Osteoblast (primary cell): Measurements from ENCODE around the gene SELENOP. TPM values are rescaled to one million over a fixed set of nuclear protein-coding genes. Genes with fewer than 3 reads are reported as not detected.

Experiments used
- DNase-seq: peaks from one replicate; pipeline ENCODE4 v3.0.0; 2011; ENCODE audit warnings: low spot score, mixed read lengths; ENCODE audit not compliant: insufficient read length; ENCODE audit errors: missing footprints
- H2AFZ ChIP-seq: 2 replicates; pipeline ENCODE4 v1.6.0; 2011; ENCODE audit warnings: mild to moderate bottlenecking, low read length
- H3K27ac ChIP-seq: 2 replicates; pipeline ENCODE4 v1.5.1; 2011; ENCODE audit warnings: mild to moderate bottlenecking, low read depth, low read length, moderate library complexity
- H3K27me3 ChIP-seq: 2 replicates; pipeline ENCODE4 v1.6.0; 2012; ENCODE audit warnings: mild to moderate bottlenecking, control low read depth, inconsistent platforms, low read length, moderate library complexity; ENCODE audit not compliant: insufficient read depth
- H3K36me3 ChIP-seq: 2 replicates; pipeline ENCODE4 v1.5.1; 2011; ENCODE audit warnings: mild to moderate bottlenecking, low read length, control low read depth, moderate library complexity; ENCODE audit not compliant: insufficient read depth
- H3K4me1 ChIP-seq: 2 replicates; pipeline ENCODE4 v1.5.1; 2011; ENCODE audit warnings: mild to moderate bottlenecking, low read length, control low read depth, moderate library complexity; ENCODE audit not compliant: insufficient read depth
- H3K4me2 ChIP-seq: 2 replicates; pipeline ENCODE4 v1.6.0; 2011; ENCODE audit warnings: mild to moderate bottlenecking, low read length; ENCODE audit not compliant: insufficient read depth
- H3K4me3 ChIP-seq: fragments of 200-600 bp; sonication (generic); 3 replicates; pipeline ENCODE4 v1.5.1; 2012; ENCODE audit warnings: mild to moderate bottlenecking, low read length, inconsistent platforms; ENCODE audit not compliant: insufficient read depth
- H3K79me2 ChIP-seq: 2 replicates; pipeline ENCODE4 v1.6.0; 2012; ENCODE audit warnings: mild to moderate bottlenecking, low read length, control low read depth, inconsistent platforms; ENCODE audit not compliant: insufficient read depth
- H3K9me3 ChIP-seq: 2 replicates; pipeline ENCODE4 v1.5.1; 2011; ENCODE audit warnings: low read depth, low read length, control low read depth
- H4K20me1 ChIP-seq: 2 replicates; pipeline ENCODE4 v1.6.0; 2012; ENCODE audit warnings: mild to moderate bottlenecking, low read length, control low read depth; ENCODE audit not compliant: insufficient read depth
- total RNA-seq: library from RNA; depleted of rRNA; stranded (reverse); fragments of >200 nt; gene quantifications from 2 replicates; pipeline ENCODE4 v1.2.3, GENCODE V29; 2012
- TF ChIP-seq, protein P1 (sequence below): IDR thresholded peaks from 2 replicates; pipeline ENCODE4 v1.5.1; 2011; ENCODE audit warnings: mild to moderate bottlenecking, low read depth, low read length, moderate library complexity; ENCODE audit errors: extremely low read depth

SELENOP gene
- total RNA-seq, 1 donor, result 171 TPM

DNA sequence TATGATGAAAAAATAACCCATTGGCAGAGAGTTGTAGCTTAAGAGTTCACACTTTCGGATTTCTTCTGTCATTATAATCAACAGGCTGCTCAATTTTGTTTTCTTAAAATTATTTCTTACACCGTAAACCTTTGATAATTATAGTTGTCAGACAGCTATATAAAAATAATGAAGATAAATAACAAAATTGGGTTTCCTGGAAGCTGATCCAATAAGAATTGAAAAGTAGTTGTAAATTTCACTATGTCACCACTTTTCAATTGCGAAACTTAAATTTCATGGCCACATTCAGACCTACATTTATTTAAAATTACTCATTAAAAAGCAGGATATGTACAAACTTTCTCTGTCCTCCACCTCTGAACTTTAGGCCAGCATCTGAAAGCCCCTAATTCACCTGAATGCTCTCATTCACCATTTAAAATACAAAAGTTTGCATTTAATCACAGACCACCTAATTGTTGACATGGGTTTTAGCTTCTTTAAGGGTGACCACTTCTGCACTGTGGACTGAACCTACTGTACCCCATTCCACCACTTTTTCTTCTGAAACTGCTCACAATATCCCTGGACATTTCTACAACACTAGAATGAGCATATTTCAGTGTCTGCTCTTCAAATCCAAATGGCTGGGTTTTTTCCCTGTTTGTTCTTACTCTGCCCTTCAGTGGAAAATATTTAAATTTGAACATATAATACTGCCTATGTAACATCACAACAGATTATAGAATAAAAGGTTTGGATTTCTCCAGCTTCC lies 680 bp downstream of the SELENOP start:
- Histone ChIP-seq H2AFZ (peak overlapping the region; percentile 80), H3K9me3 (no peaks in the 10 kb centered on the region), H4K20me1 (no peaks in the 10 kb centered on the region), H3K4me3 (peak overlapping the region; percentile 59), H3K27me3 (no peaks in the 10 kb centered on the region), H3K4me2 (peak overlapping the region; percentile 77), H3K36me3 (no peaks in the 10 kb centered on the region), H3K79me2 (no peaks in the 10 kb centered on the region), H3K4me1 (peaks cover 12% of the 10 kb centered on the region), H3K27ac (no peak overlapping the region)
- DNase-seq, result no peak
- TF ChIP-seq, protein P1, sequence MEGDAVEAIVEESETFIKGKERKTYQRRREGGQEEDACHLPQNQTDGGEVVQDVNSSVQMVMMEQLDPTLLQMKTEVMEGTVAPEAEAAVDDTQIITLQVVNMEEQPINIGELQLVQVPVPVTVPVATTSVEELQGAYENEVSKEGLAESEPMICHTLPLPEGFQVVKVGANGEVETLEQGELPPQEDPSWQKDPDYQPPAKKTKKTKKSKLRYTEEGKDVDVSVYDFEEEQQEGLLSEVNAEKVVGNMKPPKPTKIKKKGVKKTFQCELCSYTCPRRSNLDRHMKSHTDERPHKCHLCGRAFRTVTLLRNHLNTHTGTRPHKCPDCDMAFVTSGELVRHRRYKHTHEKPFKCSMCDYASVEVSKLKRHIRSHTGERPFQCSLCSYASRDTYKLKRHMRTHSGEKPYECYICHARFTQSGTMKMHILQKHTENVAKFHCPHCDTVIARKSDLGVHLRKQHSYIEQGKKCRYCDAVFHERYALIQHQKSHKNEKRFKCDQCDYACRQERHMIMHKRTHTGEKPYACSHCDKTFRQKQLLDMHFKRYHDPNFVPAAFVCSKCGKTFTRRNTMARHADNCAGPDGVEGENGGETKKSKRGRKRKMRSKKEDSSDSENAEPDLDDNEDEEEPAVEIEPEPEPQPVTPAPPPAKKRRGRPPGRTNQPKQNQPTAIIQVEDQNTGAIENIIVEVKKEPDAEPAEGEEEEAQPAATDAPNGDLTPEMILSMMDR, result no peak

GRCh38 chr5:42808888-42809611 lies 2.6 kb downstream of the SELENOP start:
- TF ChIP-seq, protein P1, result no peak
- no peaks in the 10 kb centered on the region for H3K79me2 ChIP-seq
- no peak overlapping the region for H3K27ac ChIP-seq
- no peaks in the 10 kb centered on the region for H3K27me3 ChIP-seq
- DNase-seq, result no peak
- H3K4me2 ChIP-seq, result no peak overlapping the region
- H2AFZ ChIP-seq, result no peak overlapping the region
- H3K4me3 ChIP-seq, result no peak overlapping the region
- no peaks in the 10 kb centered on the region for H3K36me3 ChIP-seq
- no peaks in the 10 kb centered on the region for H4K20me1 ChIP-seq
- H3K9me3 ChIP-seq, result no peaks in the 10 kb centered on the region
- peaks cover 12% of the 10 kb centered on the region for H3K4me1 ChIP-seq

- no peak overlapping the region for H3K4me3 ChIP-seq
- no peak overlapping the region for H2AFZ ChIP-seq
- TF ChIP-seq, protein P1, result no peak
- no peak overlapping the region for H3K4me2 ChIP-seq
- H4K20me1 ChIP-seq, result no peaks in the 10 kb centered on the region
- H3K4me1 ChIP-seq, result peaks cover 12% of the 10 kb centered on the region
- no peak for DNase-seq
- no peaks in the 10 kb centered on the region for H3K9me3 ChIP-seq
- no peaks in the 10 kb centered on the region for H3K79me2 ChIP-seq
- no peaks in the 10 kb centered on the region for H3K36me3 ChIP-seq
- H3K27ac ChIP-seq, result no peak overlapping the region
- H3K27me3 ChIP-seq, result no peaks in the 10 kb centered on the region
Measured at GRCh38 chr5:42807722-42808447, 3.8 kb downstream of the SELENOP start.
